ENCODE measurements around the gene AFG1L. TPM values are rescaled to one million over a fixed set of nuclear protein-coding genes. Genes with fewer than 3 reads are reported as not detected.

AFG1L gene
- total and polyA plus RNA-seq, 8 donors: 1.2 to 4.7 (median 3.8) TPM

- Histone ChIP-seq H3K27me3 (no peaks in the 10 kb centered on the region), H3K4me1 (peaks cover 4 to 7% (median 5%) of the 10 kb centered on the region in 3 donors), H3K36me3 (no peaks in the 10 kb centered on the region), H3K9me3 (no peaks in the 10 kb centered on the region), H3K4me3 (no peak overlapping the region), H3K27ac (no peak overlapping the region)
- intact Hi-C loops (cut with DNase I): no loop called here
- FAIRE-seq (no peak), ATAC-seq (no peak), DNase-seq (no peak)
- TF ChIP-seq, protein P1, sequence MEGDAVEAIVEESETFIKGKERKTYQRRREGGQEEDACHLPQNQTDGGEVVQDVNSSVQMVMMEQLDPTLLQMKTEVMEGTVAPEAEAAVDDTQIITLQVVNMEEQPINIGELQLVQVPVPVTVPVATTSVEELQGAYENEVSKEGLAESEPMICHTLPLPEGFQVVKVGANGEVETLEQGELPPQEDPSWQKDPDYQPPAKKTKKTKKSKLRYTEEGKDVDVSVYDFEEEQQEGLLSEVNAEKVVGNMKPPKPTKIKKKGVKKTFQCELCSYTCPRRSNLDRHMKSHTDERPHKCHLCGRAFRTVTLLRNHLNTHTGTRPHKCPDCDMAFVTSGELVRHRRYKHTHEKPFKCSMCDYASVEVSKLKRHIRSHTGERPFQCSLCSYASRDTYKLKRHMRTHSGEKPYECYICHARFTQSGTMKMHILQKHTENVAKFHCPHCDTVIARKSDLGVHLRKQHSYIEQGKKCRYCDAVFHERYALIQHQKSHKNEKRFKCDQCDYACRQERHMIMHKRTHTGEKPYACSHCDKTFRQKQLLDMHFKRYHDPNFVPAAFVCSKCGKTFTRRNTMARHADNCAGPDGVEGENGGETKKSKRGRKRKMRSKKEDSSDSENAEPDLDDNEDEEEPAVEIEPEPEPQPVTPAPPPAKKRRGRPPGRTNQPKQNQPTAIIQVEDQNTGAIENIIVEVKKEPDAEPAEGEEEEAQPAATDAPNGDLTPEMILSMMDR (IDR thresholded peaks at IDR 0.05): no peak
- WGBS, 2 donors: 84 to 85% methylated on average over 2 of the region's 2 CpGs
Observed at GRCh38 chr6:108355890-108356289, 61.0 kb downstream of the AFG1L start.

GRCh38 chr6:108359901-108360882 lies 65.3 kb downstream of the AFG1L start:
- WGBS, 2 donors: 80 to 85% methylated on average over 5 of the region's 5 CpGs

DNA sequence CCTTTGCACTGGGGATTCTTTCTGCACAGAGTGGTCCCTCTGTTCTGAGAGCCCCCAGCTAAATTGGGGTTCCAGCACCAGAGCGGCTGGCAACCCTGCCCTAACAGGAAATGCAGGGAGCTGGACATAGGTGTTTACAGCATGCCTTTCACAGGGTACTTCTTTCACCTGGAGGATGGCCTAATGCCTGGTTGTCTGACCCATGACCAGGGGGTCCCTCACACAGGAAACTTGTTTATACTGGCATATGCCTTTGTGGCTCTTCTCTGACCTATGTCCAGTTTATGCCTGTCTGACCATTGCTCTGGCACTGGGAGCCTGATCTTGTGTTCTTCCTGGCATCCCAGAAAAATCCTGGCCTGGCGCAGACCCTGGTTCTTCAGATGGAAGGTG lies 66.1 kb downstream of the AFG1L start:
- 94 to 96% methylated on average over 2 of the region's 2 CpGs for WGBS, 2 donors
- ATAC-seq (no peak), FAIRE-seq (no peak), DNase-seq (no peak)
- no peaks in the 10 kb centered on the region for H3K27me3 ChIP-seq
- no peaks in the 10 kb centered on the region for H3K4me1 ChIP-seq
- no peak overlapping the region for H3K4me3 ChIP-seq
- no peaks in the 10 kb centered on the region for H3K9me3 ChIP-seq
- TF ChIP-seq, protein P1 (IDR thresholded peaks at IDR 0.05): no peak
- intact Hi-C loops (cut with DNase I): no loop called here
- H3K36me3 ChIP-seq: no peaks in the 10 kb centered on the region
- no peak overlapping the region for H3K27ac ChIP-seq

More at GRCh38 chr6:108359901-108360882, 65.3 kb downstream of the AFG1L start:
- no peak for DNase-seq
- Histone ChIP-seq H3K9me3 (no peaks in the 10 kb centered on the region), H3K4me1 (peaks cover 0 to 3% (median 0%) of the 10 kb centered on the region in 3 donors), H3K36me3 (no peaks in the 10 kb centered on the region), H3K27ac (no peak overlapping the region), H3K27me3 (no peaks in the 10 kb centered on the region), H3K4me3 (no peak overlapping the region)
- no peak for FAIRE-seq
- ATAC-seq: peak in 1 of 4 donors; percentile 50
- TF ChIP-seq, protein P1 (IDR thresholded peaks at IDR 0.05): no peak
- intact Hi-C loops (cut with DNase I): no loop called here

DNA sequence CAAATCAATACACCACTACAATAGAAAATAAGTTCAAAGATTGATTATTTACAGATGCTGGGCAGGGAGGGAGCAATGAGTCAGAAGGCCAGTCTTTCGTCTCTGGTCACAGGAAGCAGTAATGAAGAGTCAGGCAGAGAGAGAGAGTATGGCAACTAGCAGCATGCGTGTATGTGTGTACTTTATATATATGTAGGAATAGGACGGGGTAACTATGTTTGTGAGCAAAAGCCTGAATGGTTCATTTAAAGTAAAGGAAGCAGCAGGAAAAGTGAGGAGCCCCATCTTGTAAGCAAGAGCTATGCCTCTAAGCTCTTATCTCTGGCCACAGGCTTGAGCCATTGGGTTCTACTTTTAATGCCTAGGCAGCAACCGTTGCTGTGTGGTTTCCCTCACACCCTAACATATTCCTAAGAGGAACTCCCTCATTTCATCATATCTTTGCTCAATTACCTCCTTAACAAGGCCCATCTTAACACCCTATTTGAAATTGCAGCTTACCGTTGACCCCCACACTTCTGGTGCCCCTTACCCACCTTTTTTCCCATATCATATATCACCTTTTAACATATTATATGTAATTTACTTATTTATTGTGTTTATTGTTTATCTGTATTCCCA lies 66.6 kb downstream of the AFG1L start:
- intact Hi-C loops (cut with DNase I): no loop called here
- Histone ChIP-seq H3K4me1 (no peaks in the 10 kb centered on the region), H3K4me3 (no peak overlapping the region), H3K27ac (no peak overlapping the region), H3K9me3 (no peaks in the 10 kb centered on the region), H3K27me3 (no peaks in the 10 kb centered on the region), H3K36me3 (no peaks in the 10 kb centered on the region)
- FAIRE-seq (no peak), ATAC-seq (no peak), DNase-seq (no peak)
- TF ChIP-seq, protein P1 (IDR thresholded peaks at IDR 0.05): no peak
- WGBS, 2 donors: 84 to 85% methylated on average over 5 of the region's 5 CpGs

All from pancreas (tissue), 10 donors.